ENCODE measurements around the gene SLC1A3. TPM values are rescaled to one million over a fixed set of nuclear protein-coding genes. Genes with fewer than 3 reads are reported as not detected.

SLC1A3 gene
- total and polyA plus RNA-seq, 8 donors = 0.76 to 29.7 (median 3.1) TPM

DNA sequence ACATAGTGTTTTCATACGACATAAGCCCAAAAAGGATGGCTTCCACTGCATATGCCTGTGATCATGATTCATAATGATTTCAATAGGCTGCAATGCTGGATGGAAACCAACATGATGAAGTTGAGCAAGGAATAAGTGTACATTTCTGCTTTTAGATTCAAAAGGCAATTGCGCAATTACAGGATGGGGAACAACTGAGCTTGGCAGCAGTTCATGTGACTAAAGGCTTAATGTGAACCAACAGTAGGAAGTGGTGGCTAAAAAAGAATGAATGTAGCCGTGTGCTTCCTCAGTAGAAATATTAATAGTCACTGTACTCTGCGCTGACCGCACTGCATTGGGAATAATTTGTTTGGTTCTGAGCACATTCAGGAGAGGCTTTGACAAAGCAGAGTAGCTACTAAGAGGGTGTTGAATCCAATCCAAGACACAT, 51.2 kb downstream of the SLC1A3 start:
- 22 to 35% (median 29%) methylated on average over 5 of the region's 5 CpGs for WGBS, 5 donors
- H3K4me3 ChIP-seq = no peak overlapping the region
- TF ChIP-seq POLR2A (IDR thresholded peaks at IDR 0.05) (no peak), POLR2AphosphoS5 (IDR thresholded peaks at IDR 0.05) (peak; percentile 75 to 92 (median 86))
- H3K4me1 ChIP-seq = peaks cover 6 to 16% (median 9%) of the 10 kb centered on the region in 4 donors
- no peaks in the 10 kb centered on the region for H3K9me3 ChIP-seq
- DNase-seq = peak; percentile 57 to 91
- H3K27me3 ChIP-seq = no peaks in the 10 kb centered on the region
- intact Hi-C loops (cut with DNase I; ENCODE audit: low total_unique reads) = no loop called here
- no peaks in the 10 kb centered on the region for H3K36me3 ChIP-seq
- peak overlapping the region in 4 of 5 donors; percentile 24 to 79 (median 44) for H3K27ac ChIP-seq

DNA sequence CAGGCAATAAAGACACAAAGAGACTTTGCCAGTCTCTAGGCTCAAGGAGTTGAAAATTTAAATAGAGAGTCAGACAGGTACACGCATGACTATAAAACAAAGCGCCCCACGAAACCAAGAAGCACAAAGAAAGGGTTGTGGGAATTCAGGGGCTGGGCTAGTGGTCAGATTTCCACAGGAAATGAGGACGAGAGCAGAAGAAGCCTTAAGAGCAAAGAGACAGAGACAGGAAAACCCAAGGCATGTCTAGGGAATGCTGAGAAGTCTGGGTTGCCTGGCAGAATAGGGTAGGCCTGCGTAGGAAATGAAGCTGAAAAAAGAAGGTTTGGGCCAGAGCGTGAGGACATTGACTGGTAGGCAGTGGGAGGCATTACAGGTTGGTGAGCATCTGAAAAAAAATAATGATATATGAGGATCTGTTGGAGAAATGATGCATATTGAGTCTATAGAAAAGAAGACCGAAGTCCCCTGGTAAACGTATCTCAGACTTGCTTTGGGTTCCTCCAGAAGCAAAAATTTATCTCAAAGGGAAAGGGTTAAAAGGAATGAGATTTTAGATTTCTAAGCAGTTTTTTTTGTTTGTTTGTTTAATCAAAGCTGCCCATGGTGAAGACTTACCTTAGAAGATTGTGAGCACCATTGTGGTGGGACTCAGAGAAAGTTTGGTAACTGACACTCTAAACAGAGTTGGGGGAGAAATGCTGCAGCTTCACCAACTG, 51.8 kb downstream of the SLC1A3 start:
- H3K27ac ChIP-seq = peak overlapping the region in 4 of 5 donors; percentile 24 to 79 (median 44)
- no peak overlapping the region for H3K4me3 ChIP-seq
- H3K27me3 ChIP-seq = no peaks in the 10 kb centered on the region
- H3K4me1 ChIP-seq = peaks cover 6 to 16% (median 9%) of the 10 kb centered on the region in 4 donors
- intact Hi-C loops (cut with DNase I; ENCODE audit: low total_unique reads) = no loop called here
- TF ChIP-seq, protein P1, sequence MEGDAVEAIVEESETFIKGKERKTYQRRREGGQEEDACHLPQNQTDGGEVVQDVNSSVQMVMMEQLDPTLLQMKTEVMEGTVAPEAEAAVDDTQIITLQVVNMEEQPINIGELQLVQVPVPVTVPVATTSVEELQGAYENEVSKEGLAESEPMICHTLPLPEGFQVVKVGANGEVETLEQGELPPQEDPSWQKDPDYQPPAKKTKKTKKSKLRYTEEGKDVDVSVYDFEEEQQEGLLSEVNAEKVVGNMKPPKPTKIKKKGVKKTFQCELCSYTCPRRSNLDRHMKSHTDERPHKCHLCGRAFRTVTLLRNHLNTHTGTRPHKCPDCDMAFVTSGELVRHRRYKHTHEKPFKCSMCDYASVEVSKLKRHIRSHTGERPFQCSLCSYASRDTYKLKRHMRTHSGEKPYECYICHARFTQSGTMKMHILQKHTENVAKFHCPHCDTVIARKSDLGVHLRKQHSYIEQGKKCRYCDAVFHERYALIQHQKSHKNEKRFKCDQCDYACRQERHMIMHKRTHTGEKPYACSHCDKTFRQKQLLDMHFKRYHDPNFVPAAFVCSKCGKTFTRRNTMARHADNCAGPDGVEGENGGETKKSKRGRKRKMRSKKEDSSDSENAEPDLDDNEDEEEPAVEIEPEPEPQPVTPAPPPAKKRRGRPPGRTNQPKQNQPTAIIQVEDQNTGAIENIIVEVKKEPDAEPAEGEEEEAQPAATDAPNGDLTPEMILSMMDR (IDR thresholded peaks at IDR 0.05) = no peak
- no peak for TF ChIP-seq POLR2A (IDR thresholded peaks at IDR 0.05)
- TF ChIP-seq EP300 (IDR thresholded peaks at IDR 0.05) = no peak
- no peak for TF ChIP-seq POLR2AphosphoS5 (IDR thresholded peaks at IDR 0.05)
- H3K9me3 ChIP-seq = no peaks in the 10 kb centered on the region
- no peaks in the 10 kb centered on the region for H3K36me3 ChIP-seq
- 81 to 91% (median 87%) methylated on average over 8 of the region's 8 CpGs for WGBS, 5 donors
- DNase-seq = no peak

DNA sequence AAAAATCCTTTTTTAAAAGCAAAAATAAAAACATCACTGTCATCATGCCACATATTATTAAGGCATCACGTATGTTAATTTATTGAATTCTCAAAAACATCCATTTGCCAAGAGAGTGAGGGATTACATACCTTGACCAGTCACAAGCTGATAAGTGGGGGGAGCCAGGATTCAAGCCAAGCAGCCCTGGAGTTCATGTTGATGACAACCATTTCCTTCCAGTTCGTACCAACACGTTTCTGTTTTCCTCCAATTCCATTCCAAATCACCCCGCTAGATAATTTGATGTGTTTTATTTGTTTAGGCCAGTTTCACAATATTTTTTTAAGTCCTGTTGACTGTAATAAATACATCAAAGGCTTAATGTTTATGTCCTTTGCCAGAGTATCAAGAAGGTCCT, 53.0 kb downstream of the SLC1A3 start:
- Histone ChIP-seq H3K27me3 (no peaks in the 10 kb centered on the region), H3K9me3 (no peaks in the 10 kb centered on the region), H3K4me3 (no peak overlapping the region), H3K27ac (no peak overlapping the region), H3K36me3 (no peaks in the 10 kb centered on the region), H3K4me1 (peaks cover 6 to 16% (median 9%) of the 10 kb centered on the region in 4 donors)
- no peak for DNase-seq
- 58 to 68% (median 65%) methylated on average over 4 of the region's 4 CpGs for WGBS, 5 donors
- intact Hi-C loops (cut with DNase I; ENCODE audit: low total_unique reads) = no loop called here
- TF ChIP-seq EP300 (IDR thresholded peaks at IDR 0.05) (no peak), POLR2AphosphoS5 (IDR thresholded peaks at IDR 0.05) (no peak)

DNA sequence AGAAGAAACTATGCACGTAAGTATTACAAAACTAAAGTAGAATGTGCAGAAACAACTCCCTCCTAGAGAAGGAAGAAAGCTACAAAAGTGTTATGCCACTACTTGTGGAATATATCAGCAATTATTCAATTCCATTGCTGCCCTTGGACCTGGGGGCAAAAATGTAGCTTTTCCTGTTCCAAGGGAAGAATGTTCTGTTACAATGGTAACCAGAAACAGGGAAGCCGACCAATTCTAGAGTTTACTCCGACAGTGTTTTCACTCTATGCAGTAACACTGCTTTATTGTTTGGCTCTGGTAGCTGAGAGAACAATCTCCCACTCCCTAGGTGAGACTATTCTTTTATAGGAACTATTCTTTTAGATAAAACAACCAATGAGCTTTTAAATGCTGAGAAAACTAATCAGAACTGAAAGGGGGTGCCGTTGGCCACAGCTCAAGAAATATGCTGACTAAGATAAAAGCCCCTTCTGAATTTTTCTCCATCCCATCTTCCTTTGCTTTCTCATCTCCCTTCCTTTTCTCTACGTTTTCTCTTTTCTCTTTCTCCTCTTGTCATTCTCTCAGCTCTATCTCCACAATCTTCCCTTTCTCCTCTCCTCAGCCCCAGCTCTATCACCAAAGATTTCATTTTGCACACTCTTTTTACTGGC, 54.1 kb downstream of the SLC1A3 start:
- TF ChIP-seq EP300 (IDR thresholded peaks at IDR 0.05) (no peak), POLR2A (IDR thresholded peaks at IDR 0.05) (no peak), POLR2AphosphoS5 (IDR thresholded peaks at IDR 0.05) (no peak)
- TF ChIP-seq, protein P1 (IDR thresholded peaks at IDR 0.05) = no peak
- Histone ChIP-seq H3K9me3 (no peaks in the 10 kb centered on the region), H3K27ac (no peak overlapping the region), H3K4me3 (no peak overlapping the region), H3K27me3 (no peaks in the 10 kb centered on the region), H3K4me1 (peaks cover 6 to 16% (median 9%) of the 10 kb centered on the region in 4 donors), H3K36me3 (no peaks in the 10 kb centered on the region)
- intact Hi-C loops (cut with DNase I; ENCODE audit: low total_unique reads) = no loop called here
- WGBS, 5 donors = 44 to 56% (median 47%) methylated on average over 5 of the region's 5 CpGs
- DNase-seq = peak in 1 of 2 donors; percentile 63

DNA sequence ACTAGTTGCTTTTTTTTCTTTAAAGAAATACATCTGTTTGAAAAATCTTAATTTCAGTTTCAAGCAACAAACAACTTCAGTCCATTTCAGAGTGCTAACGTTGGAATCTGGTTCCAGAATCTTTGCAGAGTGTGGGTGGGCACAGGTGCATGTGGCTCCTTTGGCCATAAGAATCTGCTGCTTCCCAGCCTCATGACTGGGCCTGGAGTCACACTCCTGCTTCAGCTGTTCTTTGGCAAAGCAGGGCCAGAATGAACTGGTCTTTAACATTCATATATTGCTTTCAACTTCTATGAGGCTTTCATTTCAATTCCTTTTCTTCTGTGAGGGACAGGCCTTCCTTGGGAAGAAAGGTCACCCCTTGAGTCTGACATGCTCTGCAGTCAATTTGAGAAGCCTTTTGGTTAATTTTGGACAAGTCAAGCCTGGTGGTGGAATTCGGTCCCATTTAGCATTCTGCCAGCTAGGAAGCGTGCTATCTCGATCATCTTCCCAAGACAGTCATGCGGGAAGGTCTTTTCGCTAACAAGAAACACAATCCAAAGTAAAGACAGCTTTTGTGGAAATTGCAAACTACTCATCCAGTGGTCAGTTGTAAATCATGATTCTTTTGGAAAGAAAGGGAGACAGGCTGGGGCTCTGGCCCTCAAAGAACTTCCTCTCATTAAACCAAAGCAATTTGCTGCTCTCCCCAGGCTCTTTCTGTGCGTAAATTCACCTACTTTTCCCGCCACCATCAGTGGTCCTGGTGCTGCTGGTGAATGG, 55.2 kb downstream of the SLC1A3 start:
- no peak for TF ChIP-seq POLR2AphosphoS5 (IDR thresholded peaks at IDR 0.05)
- TF ChIP-seq, protein P1 (IDR thresholded peaks at IDR 0.05) = no peak
- TF ChIP-seq EP300 (IDR thresholded peaks at IDR 0.05) = no peak
- TF ChIP-seq POLR2A (IDR thresholded peaks at IDR 0.05) = no peak
- Histone ChIP-seq H3K27ac (no peak overlapping the region), H3K4me3 (no peak overlapping the region), H3K9me3 (no peaks in the 10 kb centered on the region), H3K4me1 (peaks cover 6 to 16% (median 9%) of the 10 kb centered on the region in 4 donors), H3K27me3 (no peaks in the 10 kb centered on the region), H3K36me3 (no peaks in the 10 kb centered on the region)
- intact Hi-C loops (cut with DNase I; ENCODE audit: low total_unique reads) = no loop called here
- DNase-seq = no peak
- WGBS, 5 donors = 86 to 93% (median 91%) methylated on average over 8 of the region's 8 CpGs

Data from stomach (tissue), 9 donors.